ENCODE results near the gene PCGF3. TPM values are rescaled to one million over a fixed set of nuclear protein-coding genes. Genes with fewer than 3 reads are reported as not detected.
"Not testable (repeated sequence)": the region's sequence is repeated elsewhere in the genome, so short reads cannot be mapped to it uniquely, and the experiment has no call there.

PCGF3 gene
- total RNA-seq, 2 donors from 2014 or later = 23.0 to 25.9 TPM

- ATAC-seq (no peak), DNase-seq (ENCODE audit: low spot score in 2 of 2) (no peak)
- no peak overlapping the region for H3K27ac Mint-ChIP-seq
- no peaks in the 10 kb centered on the region for H3K9me3 Mint-ChIP-seq
- no peaks in the 10 kb centered on the region for H3K36me3 Mint-ChIP-seq
Observed at GRCh38 chr4:794900-795725, 89.5 kb downstream of the PCGF3 start.

GRCh38 chr4:795726-796119 lies 90.1 kb downstream of the PCGF3 start:
- ATAC-seq (no peak), DNase-seq (ENCODE audit: low spot score in 2 of 2) (no peak)
- Mint-ChIP-seq H3K27ac (no peak overlapping the region), H3K36me3 (no peaks in the 10 kb centered on the region), H3K9me3 (no peaks in the 10 kb centered on the region)

- Mint-ChIP-seq H3K27ac (no peak overlapping the region), H3K9me3 (no peaks in the 10 kb centered on the region), H3K36me3 (no peaks in the 10 kb centered on the region)
- DNase-seq (ENCODE audit: low spot score in 2 of 2) = no peak
- no peak for ATAC-seq
Observed at GRCh38 chr4:796206-796605, 90.6 kb downstream of the PCGF3 start.

- Mint-ChIP-seq H3K36me3 (peaks cover 0 to 7% of the 10 kb centered on the region in 2 donors), H3K9me3 (no peaks in the 10 kb centered on the region), H3K27ac (no peak overlapping the region)
- ATAC-seq = no peak
- DNase-seq (ENCODE audit: low spot score in 2 of 2) = no peak
Observed at GRCh38 chr4:797066-797465, 91.4 kb downstream of the PCGF3 start.

GRCh38 chr4:801436-802124 lies 95.9 kb downstream of the PCGF3 start:
- no peak for DNase-seq (ENCODE audit: low spot score in 2 of 2)
- Mint-ChIP-seq H3K9me3 (peaks cover 0 to 5% of the 10 kb centered on the region in 2 donors), H3K27ac (no peak overlapping the region), H3K36me3 (peaks cover 0 to 18% of the 10 kb centered on the region in 2 donors)
- no peak for ATAC-seq

GRCh38 chr4:803884-804283 lies 98.3 kb downstream of the PCGF3 start:
- peaks cover 0 to 5% of the 10 kb centered on the region in 2 donors for H3K9me3 Mint-ChIP-seq
- DNase-seq (ENCODE audit: low spot score in 2 of 2) = no peak
- peaks cover 0 to 18% of the 10 kb centered on the region in 2 donors for H3K36me3 Mint-ChIP-seq
- no peak for ATAC-seq
- H3K27ac Mint-ChIP-seq = no peak overlapping the region

- H3K27ac Mint-ChIP-seq = no peak overlapping the region
- H3K9me3 Mint-ChIP-seq = peaks cover 0 to 5% of the 10 kb centered on the region in 2 donors
- H3K36me3 Mint-ChIP-seq = peaks cover 0 to 18% of the 10 kb centered on the region in 2 donors
- DNase-seq (ENCODE audit: low spot score in 2 of 2) (no peak), ATAC-seq (no peak)
Observed at GRCh38 chr4:804804-805203, 99.2 kb downstream of the PCGF3 start.

- H3K27ac Mint-ChIP-seq; DNase-seq (ENCODE audit: low spot score in 2 of 2); ATAC-seq; H3K9me3 Mint-ChIP-seq: not testable (repeated sequence)
- peaks cover 0 to 12% of the 10 kb centered on the region in 2 donors for H3K36me3 Mint-ChIP-seq
Observed at GRCh38 chr4:806979-807378, 101.3 kb downstream of the PCGF3 start.

- no peak for DNase-seq (ENCODE audit: low spot score in 2 of 2)
- Mint-ChIP-seq H3K36me3 (peaks cover 0 to 10% of the 10 kb centered on the region in 2 donors), H3K27ac (no peak overlapping the region), H3K9me3 (peaks cover 0 to 5% of the 10 kb centered on the region in 2 donors)
- ATAC-seq = no peak
Observed at GRCh38 chr4:807792-808191, 102.2 kb downstream of the PCGF3 start.

- ATAC-seq = no peak
Observed at GRCh38 chr4:808860-809570, 103.4 kb downstream of the PCGF3 start.

GRCh38 chr4:813900-814299 lies 108.3 kb downstream of the PCGF3 start:
- no peak for ATAC-seq
- H3K27ac Mint-ChIP-seq = no peak overlapping the region
- no peak for DNase-seq (ENCODE audit: low spot score in 2 of 2)
- H3K9me3 Mint-ChIP-seq = no peaks in the 10 kb centered on the region
- H3K36me3 Mint-ChIP-seq = no peaks in the 10 kb centered on the region

More at GRCh38 chr4:808860-809570, 103.4 kb downstream of the PCGF3 start:
- no peak for DNase-seq (ENCODE audit: low spot score in 2 of 2)
- Mint-ChIP-seq H3K9me3 (peaks cover 0 to 5% of the 10 kb centered on the region in 2 donors), H3K27ac (no peak overlapping the region), H3K36me3 (peaks cover 0 to 7% of the 10 kb centered on the region in 2 donors)

- Mint-ChIP-seq H3K9me3 (no peaks in the 10 kb centered on the region), H3K27ac (no peak overlapping the region), H3K36me3 (no peaks in the 10 kb centered on the region)
- ATAC-seq (no peak), DNase-seq (ENCODE audit: low spot score in 2 of 2) (no peak)
Observed at GRCh38 chr4:814312-814850, 108.7 kb downstream of the PCGF3 start.

GRCh38 chr4:815464-816146 lies 110.0 kb downstream of the PCGF3 start:
- ATAC-seq = no peak
- Mint-ChIP-seq H3K27ac (no peak overlapping the region), H3K9me3 (no peaks in the 10 kb centered on the region), H3K36me3 (no peaks in the 10 kb centered on the region)
- no peak for DNase-seq (ENCODE audit: low spot score in 2 of 2)

GRCh38 chr4:818106-818921 lies 112.7 kb downstream of the PCGF3 start:
- no peaks in the 10 kb centered on the region for H3K36me3 Mint-ChIP-seq
- DNase-seq (ENCODE audit: low spot score in 2 of 2) = no peak
- H3K27ac Mint-ChIP-seq = no peak overlapping the region
- H3K9me3 Mint-ChIP-seq = no peaks in the 10 kb centered on the region
- ATAC-seq = no peak

GRCh38 chr4:819401-820229 lies 114.0 kb downstream of the PCGF3 start:
- Mint-ChIP-seq H3K9me3 (no peaks in the 10 kb centered on the region), H3K27ac (no peak overlapping the region), H3K36me3 (no peaks in the 10 kb centered on the region)
- ATAC-seq = no peak
- DNase-seq (ENCODE audit: low spot score in 2 of 2) = no peak
